WTC11 (cell line): ENCODE data around the gene CACNA1H. TPM values are rescaled to one million over a fixed set of nuclear protein-coding genes. Genes with fewer than 3 reads are reported as not detected.
"Not testable (repeated sequence)": the region's sequence is repeated elsewhere in the genome, so short reads cannot be mapped to it uniquely, and the experiment has no call there.

ENCODE experiments used
- ATAC-seq: fragments of 200-7000 bp; cut with Tn5 transposase; 2 replicates; pipeline ENCODE4 v1.10.0; 2021; ENCODE audit warnings: mild to moderate bottlenecking, moderate library complexity
- CTCF ChIA-PET: fragments of 300-600 bp; sonication (Branson Sonifier 250); formaldehyde crosslinking; loops from one replicate; lab custom pipeline; 2021; ENCODE audit warnings: antibody characterized with exemption; lab: Charles Lee
- POLR2A ChIA-PET: fragments of 350-600 bp; sonication (Branson Sonifier 250); formaldehyde crosslinking; loops from one replicate; lab custom pipeline; 2021; ENCODE audit warnings: antibody characterized with exemption; lab: Charles Lee
- DNase-seq: peaks from one replicate; pipeline ENCODE4 v3.0.0; 2021; ENCODE audit warnings: low spot score
- H3K27ac Mint-ChIP-seq: 2 replicates; pipeline ENCODE4 v1.8.0; 2021; ENCODE audit warnings: mixed read lengths
- H3K27me3 Mint-ChIP-seq: 2 replicates; pipeline ENCODE4 v1.8.0; 2021; ENCODE audit warnings: low read depth, mild to moderate bottlenecking, moderate library complexity, mixed read lengths
- H3K36me3 Mint-ChIP-seq: 2 replicates; pipeline ENCODE4 v1.8.0; 2021; ENCODE audit warnings: mixed read lengths
- H3K4me1 Mint-ChIP-seq: 2 replicates; pipeline ENCODE4 v1.8.0; 2022; ENCODE audit warnings: mixed read lengths
- H3K4me3 Mint-ChIP-seq: 2 replicates; pipeline ENCODE4 v1.8.0; 2021; ENCODE audit warnings: mild to moderate bottlenecking, moderate library complexity, mixed read lengths
- H3K9me3 Mint-ChIP-seq: 2 replicates; pipeline ENCODE4 v1.8.0; 2021; ENCODE audit warnings: mixed read lengths
- ARID4B ChIP-seq: sonication (generic); formaldehyde crosslinking; IDR thresholded peaks from 2 replicates; pipeline ENCODE4 v1.8.0; 2023; ENCODE audit warnings: missing genetic modification reagents, mild to moderate bottlenecking, borderline replicate concordance
- CTCF ChIP-seq: fragments of 200-600 bp; IDR thresholded peaks from 2 replicates; pipeline ENCODE4 v1.8.0; 2022; ENCODE audit warnings: antibody characterized with exemption
- ERG ChIP-seq: fragments of 250-450 bp; sonication (Bioruptor Pico); IDR thresholded peaks from 2 replicates; pipeline ENCODE4 v1.8.0; 2021; ENCODE audit warnings: mild to moderate bottlenecking
- ETV6 ChIP-seq: sonication (generic); formaldehyde crosslinking; IDR thresholded peaks from 2 replicates; pipeline ENCODE4 v1.8.1; 2022; ENCODE audit warnings: mild to moderate bottlenecking, missing genetic modification reagents
- GTF2I ChIP-seq: fragments of 250-450 bp; sonication (Bioruptor Pico); conservative IDR thresholded peaks from 2 replicates; pipeline ENCODE4 v1.4.0; 2021; ENCODE audit warnings: mild to moderate bottlenecking
- HMGA2 ChIP-seq: fragments of 250-450 bp; sonication (Bioruptor Pico); IDR thresholded peaks from 2 replicates; pipeline ENCODE4 v1.4.0; 2021; ENCODE audit warnings: mild to moderate bottlenecking, moderate library complexity
- IRF2 ChIP-seq: sonication (generic); formaldehyde crosslinking; IDR thresholded peaks from 2 replicates; pipeline ENCODE4 v1.8.0; 2022; ENCODE audit warnings: low read depth, missing genetic modification reagents, borderline replicate concordance
- RORB ChIP-seq: fragments of 250-450 bp; sonication (Bioruptor Pico); IDR thresholded peaks from 2 replicates; pipeline ENCODE4 v1.9.0; 2021; ENCODE audit warnings: mild to moderate bottlenecking
- TP53 ChIP-seq: sonication (generic); formaldehyde crosslinking; IDR thresholded peaks from 2 replicates; pipeline ENCODE4 v1.8.1; 2023; ENCODE audit warnings: mild to moderate bottlenecking, missing genetic modification reagents
- ZBTB21 ChIP-seq: sonication (generic); formaldehyde crosslinking; IDR thresholded peaks from 2 replicates; pipeline ENCODE4 v1.8.1; 2023; ENCODE audit warnings: mild to moderate bottlenecking, missing genetic modification reagents, borderline replicate concordance
- ZNF121 ChIP-seq: sonication (generic); formaldehyde crosslinking; IDR thresholded peaks from 2 replicates; pipeline ENCODE4 v1.8.0; 2023; ENCODE audit warnings: missing genetic modification reagents
- ZNF232 ChIP-seq: sonication (generic); formaldehyde crosslinking; IDR thresholded peaks from 2 replicates; pipeline ENCODE4 v1.8.0; 2022; ENCODE audit warnings: mild to moderate bottlenecking, missing genetic modification reagents
- ZNF317 ChIP-seq: sonication (generic); formaldehyde crosslinking; IDR thresholded peaks from 2 replicates; pipeline ENCODE4 v1.8.1; 2023; ENCODE audit warnings: low read depth, mild to moderate bottlenecking, moderate library complexity, missing genetic modification reagents, borderline replicate concordance
- ZNF396 ChIP-seq: fragments of 250-450 bp; sonication (Bioruptor Pico); IDR thresholded peaks from 2 replicates; pipeline ENCODE4 v1.8.0; 2021; ENCODE audit warnings: mild to moderate bottlenecking, moderate library complexity, borderline replicate concordance
- total RNA-seq: library from RNA; stranded (reverse); gene quantifications from 3 replicates; pipeline ENCODE4 v1.2.3, GENCODE V29; 2021

Gene CACNA1H
- total RNA-seq, 1 experiment from 2014 or later, result 38.0 TPM

- DNase-seq, result no peak
- CTCF ChIA-PET, result interaction anchor here (1.3 kb wide), 1 partner anchor 35 kb away, joined by 3 read pairs; no protein-coding TSS in a partner anchor
- no peak overlapping the region for H3K27ac Mint-ChIP-seq
- no peaks in the 10 kb centered on the region for H3K27me3 Mint-ChIP-seq
- no peaks in the 10 kb centered on the region for H3K36me3 Mint-ChIP-seq
- H3K4me1 Mint-ChIP-seq, result 0 out of 2 replicates have a peak, but pooled peaks cover 4% of the 10 kb centered on the region
- no peak for TF ChIP-seq ZNF317 (CRISPR knock-in tag)
- no peak for TF ChIP-seq RORB (CRISPR knock-in tag)
- TF ChIP-seq ERG (CRISPR knock-in tag), result no peak
- TF ChIP-seq TP53, result no peak
- TF ChIP-seq ETV6 (CRISPR knock-in tag), result no peak
- TF ChIP-seq IRF2 (CRISPR knock-in tag), result no peak
- no peak for TF ChIP-seq HMGA2 (CRISPR knock-in tag)
- no peak for TF ChIP-seq ZNF232 (CRISPR knock-in tag)
- TF ChIP-seq CTCF, result no peak
- TF ChIP-seq ZBTB21 (CRISPR knock-in tag), result no peak
- TF ChIP-seq ARID4B, result no peak
- TF ChIP-seq ZNF396 (CRISPR knock-in tag), result no peak
- H3K4me3 Mint-ChIP-seq, result no peak overlapping the region
- POLR2A ChIA-PET, result no interaction called here
- no peak for ATAC-seq
- no peaks in the 10 kb centered on the region for H3K9me3 Mint-ChIP-seq
Observed at GRCh38 chr16:1189455-1189854, 36.5 kb downstream of the CACNA1H start.

GRCh38 chr16:1190789-1191188 is 37.9 kb downstream of the CACNA1H start:
- H3K27ac Mint-ChIP-seq, H3K9me3 Mint-ChIP-seq, CTCF ChIA-PET, H3K36me3 Mint-ChIP-seq, H3K4me3 Mint-ChIP-seq, H3K27me3 Mint-ChIP-seq, POLR2A ChIA-PET, ATAC-seq, DNase-seq, H3K4me1 Mint-ChIP-seq: not testable (repeated sequence)

GRCh38 chr16:1192384-1193073 is 39.6 kb downstream of the CACNA1H start:
- 0 out of 2 replicates have a peak, but pooled peaks cover 4% of the 10 kb centered on the region for H3K4me1 Mint-ChIP-seq
- no peak for DNase-seq
- ATAC-seq, result no peak
- no peak for TF ChIP-seq GTF2I (CRISPR knock-in tag)
- TF ChIP-seq IRF2 (CRISPR knock-in tag), result no peak
- TF ChIP-seq ZNF121, result no peak
- no peak for TF ChIP-seq ZNF396 (CRISPR knock-in tag)
- H3K4me3 Mint-ChIP-seq, result no peak overlapping the region
- H3K27me3 Mint-ChIP-seq, result no peaks in the 10 kb centered on the region
- H3K36me3 Mint-ChIP-seq, result no peaks in the 10 kb centered on the region
- no peak overlapping the region for H3K27ac Mint-ChIP-seq
- ChIA-PET CTCF (no interaction called here), POLR2A (no interaction called here)
- no peaks in the 10 kb centered on the region for H3K9me3 Mint-ChIP-seq
